ENCODE measurements around the gene DUSP15.

GRCh38 chr20:31824125-31824485 lies 46.2 kb downstream of the DUSP15 start:
- no peak for TF ChIP-seq EZH2 (IDR thresholded peaks at IDR 0.05; ENCODE audit: low read length, unreplicated experiment)
- no peak for TF ChIP-seq CTCF (conservative IDR thresholded peaks at IDR 0.05; ENCODE audit: low read depth, low read length)
